ENCODE data around the gene DCAF11.

DNA sequence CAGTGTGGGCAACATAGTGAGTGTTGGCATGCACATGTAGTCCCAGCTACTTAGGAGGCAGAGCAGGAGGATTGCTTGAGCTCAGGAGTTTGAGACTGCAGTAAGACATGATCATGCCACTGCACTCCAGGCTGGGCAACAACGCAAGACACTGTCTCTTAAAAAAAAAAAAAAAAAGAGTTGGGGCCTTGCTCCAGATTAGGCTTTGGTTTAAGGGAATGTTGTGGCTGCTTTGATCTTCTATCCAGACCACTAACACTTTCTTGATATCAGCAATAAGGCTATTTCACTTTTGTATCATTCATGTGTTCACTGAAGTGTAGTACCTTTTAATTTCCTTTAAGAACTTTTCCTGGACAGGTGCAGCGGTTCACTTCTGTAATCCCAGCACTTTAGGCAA, 13.1 kb downstream of the DCAF11 start:
- no peak for TF ChIP-seq POLR2A (IDR thresholded peaks at IDR 0.05)
- TF ChIP-seq, protein P1, sequence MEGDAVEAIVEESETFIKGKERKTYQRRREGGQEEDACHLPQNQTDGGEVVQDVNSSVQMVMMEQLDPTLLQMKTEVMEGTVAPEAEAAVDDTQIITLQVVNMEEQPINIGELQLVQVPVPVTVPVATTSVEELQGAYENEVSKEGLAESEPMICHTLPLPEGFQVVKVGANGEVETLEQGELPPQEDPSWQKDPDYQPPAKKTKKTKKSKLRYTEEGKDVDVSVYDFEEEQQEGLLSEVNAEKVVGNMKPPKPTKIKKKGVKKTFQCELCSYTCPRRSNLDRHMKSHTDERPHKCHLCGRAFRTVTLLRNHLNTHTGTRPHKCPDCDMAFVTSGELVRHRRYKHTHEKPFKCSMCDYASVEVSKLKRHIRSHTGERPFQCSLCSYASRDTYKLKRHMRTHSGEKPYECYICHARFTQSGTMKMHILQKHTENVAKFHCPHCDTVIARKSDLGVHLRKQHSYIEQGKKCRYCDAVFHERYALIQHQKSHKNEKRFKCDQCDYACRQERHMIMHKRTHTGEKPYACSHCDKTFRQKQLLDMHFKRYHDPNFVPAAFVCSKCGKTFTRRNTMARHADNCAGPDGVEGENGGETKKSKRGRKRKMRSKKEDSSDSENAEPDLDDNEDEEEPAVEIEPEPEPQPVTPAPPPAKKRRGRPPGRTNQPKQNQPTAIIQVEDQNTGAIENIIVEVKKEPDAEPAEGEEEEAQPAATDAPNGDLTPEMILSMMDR (IDR thresholded peaks at IDR 0.05), result no peak
